ENCODE results near the gene BUD13.

BUD13 gene

GRCh38 chr11:116712428-116712827 is 60.4 kb downstream of the BUD13 start:
- no peak for DNase-seq

DNA sequence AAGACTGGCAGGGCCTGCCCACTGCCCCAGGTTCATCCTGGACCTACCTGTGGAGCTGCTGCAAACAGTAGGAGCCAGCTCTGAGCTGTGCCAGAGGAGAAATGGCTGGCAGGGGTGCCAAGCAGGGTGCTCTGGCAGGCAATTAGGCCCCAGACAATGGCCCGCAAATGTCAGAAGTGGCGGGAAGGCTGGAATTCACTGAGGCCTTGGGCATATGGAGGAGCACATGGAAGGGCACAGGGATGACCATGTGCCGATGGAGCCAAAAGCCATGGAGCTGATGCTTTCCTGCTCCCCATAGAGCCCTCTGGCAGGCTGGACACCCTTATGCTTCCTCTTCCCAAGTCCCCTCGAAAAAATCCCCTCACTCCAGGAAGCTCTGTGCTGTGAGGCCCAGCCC is 62.0 kb downstream of the BUD13 start:
- no peak for DNase-seq

DNA sequence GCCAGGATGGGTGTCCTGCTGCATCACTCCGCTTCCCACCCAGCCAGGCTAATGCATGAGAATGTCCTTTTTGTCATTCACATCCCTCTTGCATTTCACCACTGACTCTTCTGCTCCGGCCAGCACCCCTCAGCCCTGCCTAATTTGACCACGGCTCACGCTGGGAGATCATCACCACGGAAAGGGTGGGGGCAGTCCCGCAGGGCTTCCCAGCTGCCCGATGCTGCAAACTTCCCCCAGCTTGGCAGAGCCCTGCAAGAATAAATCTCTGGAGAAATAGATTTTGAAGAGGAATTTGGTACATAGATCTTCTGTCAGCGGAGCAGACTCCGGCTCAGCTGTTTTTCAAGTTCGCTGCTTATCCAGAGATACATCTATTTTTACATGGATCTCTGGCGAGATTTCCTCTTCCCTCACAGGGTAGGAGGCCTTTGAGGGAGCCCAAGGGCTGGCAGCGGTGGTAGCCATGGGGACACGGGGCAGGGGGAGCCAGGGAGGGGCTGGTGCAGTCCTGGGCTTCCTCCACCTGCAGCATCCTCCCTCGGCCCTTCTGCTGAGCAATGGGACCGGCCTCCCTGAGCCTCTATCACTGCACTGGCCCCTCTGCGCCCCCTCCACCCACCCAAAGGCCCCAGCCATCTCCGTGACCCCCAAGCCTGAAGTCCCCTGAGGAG is 62.6 kb downstream of the BUD13 start:
- DNase-seq: no peak

DNA sequence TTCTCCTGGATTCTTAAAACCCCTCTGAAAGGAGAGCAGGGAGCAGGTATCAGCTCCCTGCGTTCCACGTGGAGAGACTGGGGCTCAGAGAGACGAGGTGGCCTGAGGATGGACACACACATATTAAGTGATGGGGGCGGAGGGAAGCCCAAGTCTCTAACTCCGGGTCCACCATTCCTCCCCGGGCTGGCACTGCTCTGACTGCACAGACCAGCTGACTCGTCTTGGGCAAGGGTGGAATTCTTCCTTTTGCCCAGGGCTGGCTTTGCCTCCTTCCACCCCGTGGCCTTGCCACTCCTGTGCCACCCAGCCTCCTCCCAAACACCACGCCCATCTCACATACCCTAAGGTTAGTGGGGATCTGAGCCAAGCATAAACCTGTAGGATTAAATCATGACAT is 65.0 kb downstream of the BUD13 start:
- no peak for DNase-seq

GRCh38 chr11:116707161-116707629 is 65.6 kb downstream of the BUD13 start:
- DNase-seq: no peak

DNA sequence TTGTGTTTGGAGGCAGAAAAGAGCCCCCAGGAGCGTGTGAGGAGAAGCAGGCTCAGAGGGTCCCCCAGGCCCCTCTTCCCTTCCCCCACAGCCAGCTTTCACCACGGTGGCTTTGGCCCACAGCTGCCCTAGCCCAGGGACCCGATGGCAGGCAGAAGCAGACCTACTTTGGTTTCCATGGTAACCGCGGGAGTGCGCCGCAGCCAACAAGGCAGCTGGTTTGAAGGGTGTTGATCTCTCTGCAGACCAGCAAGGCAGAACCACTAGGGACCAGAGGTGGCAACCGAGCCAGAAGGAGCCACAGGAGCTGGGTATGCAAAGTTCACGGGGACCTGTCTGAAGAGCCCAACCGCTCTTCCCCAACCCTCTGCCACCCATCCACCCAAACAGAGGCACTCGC is 69.4 kb downstream of the BUD13 start:
- DNase-seq: no peak

DNA sequence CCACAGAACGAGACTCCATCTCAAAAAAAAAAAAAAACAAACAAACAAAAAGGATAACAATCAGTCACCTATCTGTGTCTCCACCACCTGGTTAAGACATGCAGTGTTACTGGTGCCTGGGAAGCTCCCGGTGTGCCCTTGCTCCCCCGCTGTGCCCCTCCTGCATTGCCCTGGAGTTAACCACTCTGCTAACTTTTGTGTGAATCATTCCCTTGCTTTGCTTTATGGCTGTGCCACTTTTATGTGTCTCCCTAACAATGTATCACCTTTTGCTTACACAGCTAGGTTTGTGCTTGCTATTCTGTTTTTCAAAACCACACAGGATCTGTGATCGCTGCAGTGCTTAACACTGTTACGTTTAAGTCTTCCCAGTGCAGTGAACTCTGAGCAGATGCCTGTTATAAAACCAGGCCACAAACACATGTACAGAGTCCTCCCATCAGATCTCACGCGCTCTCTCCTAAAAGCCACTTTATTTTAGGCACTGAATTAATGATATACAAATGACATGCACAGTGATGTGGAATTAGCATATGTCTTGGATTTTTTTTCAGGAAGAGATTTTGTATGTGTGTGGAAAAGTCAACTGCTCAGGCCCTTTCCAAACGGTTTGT is 69.9 kb downstream of the BUD13 start:
- DNase-seq: no peak

GRCh38 chr11:116701876-116702275 is 70.9 kb downstream of the BUD13 start:
- no peak for DNase-seq

GRCh38 chr11:116701297-116701801 is 71.4 kb downstream of the BUD13 start:
- DNase-seq: no peak

DNA sequence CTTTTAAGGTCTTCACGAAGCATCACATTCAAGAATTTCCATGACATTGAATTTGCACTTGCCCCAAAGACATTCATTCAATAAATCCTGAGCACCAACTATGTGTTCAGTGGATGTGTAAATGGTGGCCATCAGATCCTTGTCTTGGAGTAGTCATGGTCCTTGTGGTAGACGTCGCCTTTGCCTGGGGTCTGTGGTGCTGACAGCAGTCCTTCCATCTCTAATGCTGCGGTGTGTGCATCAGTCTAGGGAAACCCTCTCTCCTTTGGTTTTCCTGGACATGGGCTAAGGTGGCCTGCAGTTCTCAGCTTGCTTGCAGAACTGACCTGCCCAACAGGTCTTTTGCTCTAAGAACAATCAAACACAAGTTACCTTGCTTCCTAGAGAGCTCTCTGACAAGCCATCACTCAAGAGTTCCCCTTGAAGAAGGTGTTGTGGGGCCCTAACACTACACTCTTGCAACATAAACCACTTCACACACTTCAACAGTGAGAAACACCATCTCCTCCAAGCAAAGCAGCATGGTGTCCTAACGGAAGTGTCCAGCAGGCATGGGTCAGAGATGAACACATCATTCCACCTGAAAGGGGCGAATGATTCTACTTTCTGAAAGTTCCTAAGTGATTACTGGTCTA is 72.1 kb downstream of the BUD13 start:
- no peak for DNase-seq
